ENCODE data around the gene BCAS4. TPM values are rescaled to one million over a fixed set of nuclear protein-coding genes. Genes with fewer than 3 reads are reported as not detected.
"Not testable (repeated sequence)": the region's sequence is repeated elsewhere in the genome, so short reads cannot be mapped to it uniquely, and the experiment has no call there.

BCAS4 gene
- total RNA-seq, 1 experiment from 2014 or later: 29.9 TPM

DNA sequence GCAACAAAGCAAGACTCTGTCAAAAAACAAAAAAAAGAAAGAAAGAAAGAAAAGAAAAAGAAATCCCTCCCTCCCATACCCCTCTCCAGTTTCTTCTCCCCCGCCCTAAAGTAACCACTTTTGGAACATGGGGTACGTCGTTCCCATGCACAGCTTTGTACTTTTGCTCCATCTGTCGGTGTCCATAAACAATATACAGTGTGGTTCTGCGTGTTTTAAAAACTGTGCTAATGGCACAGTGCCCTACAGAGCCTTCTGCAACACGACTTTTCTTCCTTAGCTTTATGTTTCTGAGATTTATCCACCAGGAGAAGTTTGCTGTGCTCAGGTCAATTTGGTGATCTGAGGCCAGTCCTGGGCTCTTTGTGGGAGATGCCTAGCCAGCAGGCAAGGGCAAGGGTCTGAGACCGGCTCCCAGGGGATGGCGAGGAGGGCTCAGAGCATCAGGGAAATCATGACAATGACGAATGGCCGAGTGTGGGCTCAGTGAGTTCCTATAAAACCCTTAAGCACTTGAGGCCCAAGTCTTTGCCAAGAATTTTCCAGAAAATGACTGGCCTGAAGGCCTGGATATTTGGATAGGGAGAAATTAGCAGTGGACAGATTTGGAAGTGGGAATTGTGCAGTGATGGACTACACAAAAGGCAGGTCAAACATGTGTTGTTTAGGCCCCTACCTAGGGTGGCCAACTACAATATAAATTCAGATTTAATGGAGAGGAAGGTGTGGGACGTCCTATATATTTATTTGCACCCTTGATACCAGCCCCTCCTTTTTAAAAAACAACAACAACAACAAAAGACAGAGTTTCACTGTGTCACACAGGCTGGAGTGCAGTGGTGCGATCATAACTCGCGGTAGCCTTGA, 1.9 kb upstream of the BCAS4 start:
- Mint-ChIP-seq H3K4me3 (ENCODE audit: unreplicated experiment) (peak overlapping the region; percentile 17), H3K27me3 (ENCODE audit: insufficient read depth, unreplicated experiment) (no peaks in the 10 kb centered on the region), H3K36me3 (ENCODE audit: insufficient read depth, unreplicated experiment) (peaks cover 26% of the 10 kb centered on the region), H3K9me3 (ENCODE audit: unreplicated experiment) (no peaks in the 10 kb centered on the region), H3K27ac (ENCODE audit: unreplicated experiment) (peak overlapping the region; percentile 99), H3K4me1 (ENCODE audit: low read depth, unreplicated experiment) (peaks cover 49% of the 10 kb centered on the region)
- TF ChIP-seq, protein P1, sequence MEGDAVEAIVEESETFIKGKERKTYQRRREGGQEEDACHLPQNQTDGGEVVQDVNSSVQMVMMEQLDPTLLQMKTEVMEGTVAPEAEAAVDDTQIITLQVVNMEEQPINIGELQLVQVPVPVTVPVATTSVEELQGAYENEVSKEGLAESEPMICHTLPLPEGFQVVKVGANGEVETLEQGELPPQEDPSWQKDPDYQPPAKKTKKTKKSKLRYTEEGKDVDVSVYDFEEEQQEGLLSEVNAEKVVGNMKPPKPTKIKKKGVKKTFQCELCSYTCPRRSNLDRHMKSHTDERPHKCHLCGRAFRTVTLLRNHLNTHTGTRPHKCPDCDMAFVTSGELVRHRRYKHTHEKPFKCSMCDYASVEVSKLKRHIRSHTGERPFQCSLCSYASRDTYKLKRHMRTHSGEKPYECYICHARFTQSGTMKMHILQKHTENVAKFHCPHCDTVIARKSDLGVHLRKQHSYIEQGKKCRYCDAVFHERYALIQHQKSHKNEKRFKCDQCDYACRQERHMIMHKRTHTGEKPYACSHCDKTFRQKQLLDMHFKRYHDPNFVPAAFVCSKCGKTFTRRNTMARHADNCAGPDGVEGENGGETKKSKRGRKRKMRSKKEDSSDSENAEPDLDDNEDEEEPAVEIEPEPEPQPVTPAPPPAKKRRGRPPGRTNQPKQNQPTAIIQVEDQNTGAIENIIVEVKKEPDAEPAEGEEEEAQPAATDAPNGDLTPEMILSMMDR (IDR thresholded peaks at IDR 0.05; ENCODE audit: insufficient read depth in 1 of 2, low read depth in 1 of 2, low read length in 1 of 2, severe bottlenecking in 1 of 2, unreplicated experiment in 1 of 2): no peak
- ChIA-PET CTCF (interaction anchor here (0.6 to 3.5 kb wide), 49 partner anchors 8 to 828 kb away, joined by 3 to 116 read pairs (median 4); partner anchors contain the start of gene ADNP), POLR2A (interaction anchor here (0.5 to 3.7 kb wide), 6 partner anchors 57 to 668 kb away, joined by 3 to 27 read pairs (median 7); partner anchors contain the start of genes ADNP, DPM1 and MOCS3)
- no TSS peak for BruUV-seq (replicated peaks)
- H3K36me3 ChIP-seq (ENCODE audit: control insufficient read depth, insufficient read depth, low read length): no peaks in the 10 kb centered on the region
- no peak overlapping the region for H3K4me3 ChIP-seq (ENCODE audit: low read depth, low read length)
- intact Hi-C loops (cut with micrococcal nuclease; ENCODE audit: unreplicated experiment): loop anchor here (5.0 kb wide), 3 partner anchors 64 to 514 kb away; no protein-coding TSS in a partner anchor
- no peaks in the 10 kb centered on the region for H3K27me3 ChIP-seq (replicated peaks; ENCODE audit: control insufficient read depth, insufficient read depth, low read length)
- no peak for DNase-seq
- H3K4me1 ChIP-seq: peaks cover 41% of the 10 kb centered on the region
- no peaks in the 10 kb centered on the region for H3K9me3 ChIP-seq

DNA sequence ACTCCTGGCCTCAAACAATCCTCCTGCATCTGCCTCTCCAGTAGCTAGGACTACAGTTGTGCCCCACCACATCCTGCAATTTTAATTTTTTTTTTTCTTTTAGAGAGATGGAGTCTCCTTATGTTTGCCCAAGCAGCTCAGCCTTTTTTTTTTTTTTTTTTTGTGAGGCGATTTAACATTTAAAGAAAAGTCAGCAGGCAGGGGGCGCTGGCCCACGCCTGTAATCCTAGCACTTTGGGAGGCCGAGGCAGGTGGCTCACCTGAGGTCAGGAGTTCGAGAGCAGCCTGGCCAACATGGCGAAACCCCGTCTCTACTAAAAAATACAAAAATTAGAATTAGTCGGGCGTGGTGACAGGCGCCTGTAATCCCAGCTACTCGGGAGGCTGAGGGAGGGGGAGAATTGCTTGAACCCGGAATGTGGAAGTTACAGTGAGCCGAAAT, 1.3 kb upstream of the BCAS4 start:
- not testable (repeated sequence) for H3K4me3 Mint-ChIP-seq (ENCODE audit: unreplicated experiment); H3K9me3 Mint-ChIP-seq (ENCODE audit: unreplicated experiment); H3K36me3 ChIP-seq (ENCODE audit: control insufficient read depth, insufficient read depth, low read length); H3K4me3 ChIP-seq (ENCODE audit: low read depth, low read length); H3K27me3 Mint-ChIP-seq (ENCODE audit: insufficient read depth, unreplicated experiment); BruUV-seq (replicated peaks); H3K9me3 ChIP-seq; H3K27me3 ChIP-seq (replicated peaks; ENCODE audit: control insufficient read depth, insufficient read depth, low read length)
- peaks cover 43% of the 10 kb centered on the region for H3K4me1 Mint-ChIP-seq (ENCODE audit: low read depth, unreplicated experiment)
- H3K4me1 ChIP-seq: peaks cover 35% of the 10 kb centered on the region
- ChIA-PET CTCF (interaction anchor here (0.6 to 3.5 kb wide), 57 partner anchors 9 to 828 kb away, joined by 3 to 116 read pairs (median 4); partner anchors contain the start of genes ADNP, DPM1 and MOCS3), POLR2A (interaction anchor here (0.6 to 3.7 kb wide), 5 partner anchors 58 to 165 kb away, joined by 3 to 27 read pairs (median 8); partner anchors contain the start of genes ADNP, DPM1 and MOCS3)
- peaks cover 26% of the 10 kb centered on the region for H3K36me3 Mint-ChIP-seq (ENCODE audit: insufficient read depth, unreplicated experiment)
- TF ChIP-seq, protein P1 (IDR thresholded peaks at IDR 0.05; ENCODE audit: insufficient read depth in 1 of 2, low read depth in 1 of 2, low read length in 1 of 2, severe bottlenecking in 1 of 2, unreplicated experiment in 1 of 2): peak; percentile 46 to 56
- H3K27ac Mint-ChIP-seq (ENCODE audit: unreplicated experiment): peak overlapping the region; percentile 99
- intact Hi-C loops (cut with micrococcal nuclease; ENCODE audit: unreplicated experiment): loop anchor here (1.0 to 5.0 kb wide), 4 partner anchors 64 to 514 kb away; no protein-coding TSS in a partner anchor
- DNase-seq: peak in 1 of 2 experiments; percentile 73

DNA sequence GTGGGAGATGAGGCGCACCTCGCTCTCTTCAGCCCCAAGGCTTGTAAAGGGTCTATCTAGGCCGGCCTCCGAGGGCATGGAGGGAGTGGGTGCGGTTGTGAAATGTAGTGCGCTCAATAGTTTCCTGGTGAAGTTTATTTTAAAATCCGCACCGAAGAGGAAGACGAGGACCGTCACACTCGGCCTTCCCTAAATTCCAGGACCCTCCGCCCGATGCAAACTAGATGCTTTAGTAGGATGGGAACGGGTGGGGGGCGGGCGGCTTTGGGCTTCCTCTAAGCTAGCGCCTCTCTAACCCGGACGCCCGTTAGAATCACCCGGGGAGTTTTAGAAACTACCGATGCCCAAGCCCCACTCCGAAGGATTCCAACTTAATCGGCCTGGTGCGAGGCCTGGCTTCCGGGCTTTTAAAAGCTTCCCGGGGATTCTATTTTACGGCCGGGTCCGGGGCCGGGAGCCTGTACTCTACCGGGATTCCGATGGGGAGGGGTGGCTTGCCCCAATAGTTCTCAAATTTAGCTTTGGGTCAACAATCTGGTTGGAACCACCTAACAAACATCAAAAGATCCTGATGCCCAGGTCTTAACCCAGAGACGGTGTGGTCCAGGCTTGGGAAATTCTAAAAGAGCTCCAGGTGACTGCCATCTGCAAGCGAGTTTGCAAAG, 548 bp upstream of the BCAS4 start:
- H3K4me3 Mint-ChIP-seq (ENCODE audit: unreplicated experiment): no peak overlapping the region
- Histone ChIP-seq H3K36me3 (ENCODE audit: control insufficient read depth, insufficient read depth, low read length) (no peaks in the 10 kb centered on the region), H3K9me3 (no peaks in the 10 kb centered on the region), H3K27me3 (replicated peaks; ENCODE audit: control insufficient read depth, insufficient read depth, low read length) (no peaks in the 10 kb centered on the region), H3K4me1 (peaks cover 30% of the 10 kb centered on the region), H3K4me3 (ENCODE audit: low read depth, low read length) (no peak overlapping the region)
- H3K27ac Mint-ChIP-seq (ENCODE audit: unreplicated experiment): peak overlapping the region; percentile 99
- peaks cover 39% of the 10 kb centered on the region for H3K4me1 Mint-ChIP-seq (ENCODE audit: low read depth, unreplicated experiment)
- no peaks in the 10 kb centered on the region for H3K27me3 Mint-ChIP-seq (ENCODE audit: insufficient read depth, unreplicated experiment)
- intact Hi-C loops (cut with micrococcal nuclease; ENCODE audit: unreplicated experiment): loop anchor here (1.0 to 5.0 kb wide), 4 partner anchors 63 to 513 kb away; no protein-coding TSS in a partner anchor
- DNase-seq: no peak
- POLR2A ChIA-PET: interaction anchor here (0.5 to 3.7 kb wide), 6 partner anchors 13 to 284 kb away, joined by 3 to 27 read pairs (median 4); partner anchors contain the start of genes ADNP, DPM1 and MOCS3
- TF ChIP-seq, protein P1 (IDR thresholded peaks at IDR 0.05; ENCODE audit: insufficient read depth in 1 of 2, low read depth in 1 of 2, low read length in 1 of 2, severe bottlenecking in 1 of 2, unreplicated experiment in 1 of 2): no peak
- H3K36me3 Mint-ChIP-seq (ENCODE audit: insufficient read depth, unreplicated experiment): peaks cover 26% of the 10 kb centered on the region
- BruUV-seq (replicated peaks): no TSS peak
- H3K9me3 Mint-ChIP-seq (ENCODE audit: unreplicated experiment): no peaks in the 10 kb centered on the region
- CTCF ChIA-PET: interaction anchor here (0.5 to 3.5 kb wide), 60 partner anchors 8 to 641 kb away, joined by 3 to 116 read pairs (median 4); partner anchors contain the start of genes ADNP, DPM1, MOCS3 and PEDS1

All from Caco-2 (cell line).